Activated naive CD8-positive, alpha-beta T cell treated with anti-CD3 and anti-CD28 coated beads, Interleukin-2, amount 50 U/mL, for 24 hours (primary cell): ENCODE results near the gene MPRIP.
A peak's percentile ranks its signal among the peaks of the same experiment; 100 is the strongest.

Source experiments
- ATAC-seq: fragments of 150-1000 bp; cut with Tn5 transposase; one replicate; pipeline ENCODE4 v1.10.0; 2021
- DNase-seq: peaks from one replicate; pipeline ENCODE4 v3.0.0; 2021
- H3K27ac Mint-ChIP-seq: one replicate; pipeline ENCODE4 v1.8.0; 2021; ENCODE audit warnings: mild to moderate bottlenecking, mixed read lengths
- H3K27me3 Mint-ChIP-seq: one replicate; pipeline ENCODE4 v1.8.0; 2021; ENCODE audit warnings: mixed read lengths
- H3K36me3 Mint-ChIP-seq: one replicate; pipeline ENCODE4 v1.8.0; 2021; ENCODE audit warnings: low read depth, mixed read lengths
- H3K4me1 Mint-ChIP-seq: one replicate; pipeline ENCODE4 v1.8.0; 2021; ENCODE audit warnings: mixed read lengths
- H3K4me3 Mint-ChIP-seq: one replicate; pipeline ENCODE4 v1.8.0; 2021; ENCODE audit warnings: mild to moderate bottlenecking, moderate library complexity, mixed read lengths
- H3K9me3 Mint-ChIP-seq: one replicate; pipeline ENCODE4 v1.8.0; 2021; ENCODE audit warnings: mixed read lengths

Gene MPRIP

GRCh38 chr17:17167356-17167755, 125.1 kb downstream of the MPRIP start:
- H3K9me3 Mint-ChIP-seq, result no peaks in the 10 kb centered on the region
- peaks cover 19% of the 10 kb centered on the region for H3K36me3 Mint-ChIP-seq
- no peak overlapping the region for H3K4me3 Mint-ChIP-seq
- H3K27me3 Mint-ChIP-seq, result no peaks in the 10 kb centered on the region
- peaks cover 14% of the 10 kb centered on the region for H3K4me1 Mint-ChIP-seq
- ATAC-seq, result no peak
- DNase-seq, result no peak
- H3K27ac Mint-ChIP-seq, result no peak overlapping the region

- peaks cover 18% of the 10 kb centered on the region for H3K4me1 Mint-ChIP-seq
- ATAC-seq, result no peak
- no peak overlapping the region for H3K27ac Mint-ChIP-seq
- H3K36me3 Mint-ChIP-seq, result peaks cover 22% of the 10 kb centered on the region
- no peak overlapping the region for H3K4me3 Mint-ChIP-seq
- no peaks in the 10 kb centered on the region for H3K27me3 Mint-ChIP-seq
- no peak for DNase-seq
- no peaks in the 10 kb centered on the region for H3K9me3 Mint-ChIP-seq
Measured at GRCh38 chr17:17167986-17168385, 125.7 kb downstream of the MPRIP start.

- DNase-seq (no peak), ATAC-seq (no peak)
- Mint-ChIP-seq H3K4me3 (no peak overlapping the region), H3K36me3 (peaks cover 21% of the 10 kb centered on the region), H3K27me3 (no peaks in the 10 kb centered on the region), H3K9me3 (no peaks in the 10 kb centered on the region), H3K4me1 (peaks cover 20% of the 10 kb centered on the region), H3K27ac (no peak overlapping the region)
Measured at GRCh38 chr17:17168401-17168800, 126.1 kb downstream of the MPRIP start.

GRCh38 chr17:17169396-17169795, 127.1 kb downstream of the MPRIP start:
- Mint-ChIP-seq H3K27ac (no peak overlapping the region), H3K27me3 (no peaks in the 10 kb centered on the region), H3K9me3 (no peaks in the 10 kb centered on the region), H3K4me1 (peaks cover 22% of the 10 kb centered on the region), H3K4me3 (no peak overlapping the region), H3K36me3 (peaks cover 24% of the 10 kb centered on the region)
- no peak for ATAC-seq
- DNase-seq, result no peak

GRCh38 chr17:17170346-17170985, 128.2 kb downstream of the MPRIP start:
- H3K4me1 Mint-ChIP-seq, result peaks cover 28% of the 10 kb centered on the region
- H3K36me3 Mint-ChIP-seq, result peaks cover 19% of the 10 kb centered on the region

GRCh38 chr17:17171186-17171585, 128.9 kb downstream of the MPRIP start:
- Mint-ChIP-seq H3K4me1 (peaks cover 36% of the 10 kb centered on the region), H3K27me3 (no peaks in the 10 kb centered on the region)

More at GRCh38 chr17:17170346-17170985, 128.2 kb downstream of the MPRIP start:
- Mint-ChIP-seq H3K27me3 (no peaks in the 10 kb centered on the region), H3K27ac (no peak overlapping the region), H3K4me3 (no peak overlapping the region), H3K9me3 (no peaks in the 10 kb centered on the region)
- ATAC-seq, result no peak
- DNase-seq, result no peak

GRCh38 chr17:17172001-17172939, 130.0 kb downstream of the MPRIP start:
- Mint-ChIP-seq H3K4me3 (no peak overlapping the region), H3K9me3 (no peaks in the 10 kb centered on the region), H3K27me3 (no peaks in the 10 kb centered on the region), H3K27ac (no peak overlapping the region), H3K36me3 (peaks cover 20% of the 10 kb centered on the region), H3K4me1 (peaks cover 44% of the 10 kb centered on the region)
- DNase-seq (no peak), ATAC-seq (no peak)

More at GRCh38 chr17:17171186-17171585, 128.9 kb downstream of the MPRIP start:
- H3K9me3 Mint-ChIP-seq, result no peaks in the 10 kb centered on the region
- no peak overlapping the region for H3K4me3 Mint-ChIP-seq
- no peak overlapping the region for H3K27ac Mint-ChIP-seq
- no peak for ATAC-seq
- no peak for DNase-seq
- H3K36me3 Mint-ChIP-seq, result peaks cover 19% of the 10 kb centered on the region

- DNase-seq (no peak), ATAC-seq (no peak)
- Mint-ChIP-seq H3K9me3 (no peaks in the 10 kb centered on the region), H3K36me3 (peaks cover 24% of the 10 kb centered on the region), H3K27ac (no peak overlapping the region), H3K4me3 (no peak overlapping the region), H3K27me3 (no peaks in the 10 kb centered on the region), H3K4me1 (peaks cover 49% of the 10 kb centered on the region)
Measured at GRCh38 chr17:17172990-17173389, 130.7 kb downstream of the MPRIP start.

- DNase-seq (no peak), ATAC-seq (no peak)
- Mint-ChIP-seq H3K9me3 (no peaks in the 10 kb centered on the region), H3K36me3 (peaks cover 29% of the 10 kb centered on the region), H3K27me3 (no peaks in the 10 kb centered on the region), H3K27ac (no peak overlapping the region), H3K4me1 (peaks cover 58% of the 10 kb centered on the region), H3K4me3 (no peak overlapping the region)
Measured at GRCh38 chr17:17173921-17174320, 131.7 kb downstream of the MPRIP start.

GRCh38 chr17:17175340-17175739, 133.1 kb downstream of the MPRIP start:
- ATAC-seq (no peak), DNase-seq (no peak)
- Mint-ChIP-seq H3K4me3 (no peak overlapping the region), H3K27ac (no peak overlapping the region), H3K27me3 (no peaks in the 10 kb centered on the region), H3K36me3 (peaks cover 37% of the 10 kb centered on the region), H3K4me1 (peaks cover 69% of the 10 kb centered on the region), H3K9me3 (no peaks in the 10 kb centered on the region)

GRCh38 chr17:17175917-17176316, 133.7 kb downstream of the MPRIP start:
- Mint-ChIP-seq H3K27me3 (no peaks in the 10 kb centered on the region), H3K36me3 (peaks cover 43% of the 10 kb centered on the region), H3K4me3 (no peak overlapping the region), H3K4me1 (peaks cover 73% of the 10 kb centered on the region), H3K27ac (peak overlapping the region; percentile 57), H3K9me3 (no peaks in the 10 kb centered on the region)
- ATAC-seq (no peak), DNase-seq (no peak)

- peaks cover 41% of the 10 kb centered on the region for H3K36me3 Mint-ChIP-seq
- ATAC-seq (no peak), DNase-seq (no peak)
- no peak overlapping the region for H3K4me3 Mint-ChIP-seq
- H3K27ac Mint-ChIP-seq, result peak overlapping the region; percentile 57
- no peaks in the 10 kb centered on the region for H3K27me3 Mint-ChIP-seq
- peaks cover 72% of the 10 kb centered on the region for H3K4me1 Mint-ChIP-seq
- H3K9me3 Mint-ChIP-seq, result no peaks in the 10 kb centered on the region
Measured at GRCh38 chr17:17176341-17176740, 134.1 kb downstream of the MPRIP start.

- H3K27ac Mint-ChIP-seq, result peak overlapping the region; percentile 63
- H3K27me3 Mint-ChIP-seq, result no peaks in the 10 kb centered on the region
- no peak for ATAC-seq
- peaks cover 39% of the 10 kb centered on the region for H3K36me3 Mint-ChIP-seq
- no peak overlapping the region for H3K4me3 Mint-ChIP-seq
- DNase-seq, result no peak
- no peaks in the 10 kb centered on the region for H3K9me3 Mint-ChIP-seq
- peaks cover 77% of the 10 kb centered on the region for H3K4me1 Mint-ChIP-seq
Measured at GRCh38 chr17:17177176-17177575, 134.9 kb downstream of the MPRIP start.

- DNase-seq (no peak), ATAC-seq (peak; percentile 80)
- H3K4me1 Mint-ChIP-seq, result peaks cover 86% of the 10 kb centered on the region
- peak overlapping the region; percentile 71 for H3K27ac Mint-ChIP-seq
- peaks cover 36% of the 10 kb centered on the region for H3K36me3 Mint-ChIP-seq
- H3K4me3 Mint-ChIP-seq, result peak overlapping the region; percentile 16
- no peaks in the 10 kb centered on the region for H3K27me3 Mint-ChIP-seq
- H3K9me3 Mint-ChIP-seq, result no peaks in the 10 kb centered on the region
Measured at GRCh38 chr17:17179371-17179827, 137.1 kb downstream of the MPRIP start.

- Mint-ChIP-seq H3K27me3 (no peaks in the 10 kb centered on the region), H3K9me3 (no peaks in the 10 kb centered on the region), H3K4me3 (no peak overlapping the region), H3K36me3 (peaks cover 39% of the 10 kb centered on the region), H3K4me1 (peaks cover 89% of the 10 kb centered on the region), H3K27ac (peak overlapping the region; percentile 24)
- DNase-seq (no peak), ATAC-seq (no peak)
Measured at GRCh38 chr17:17180141-17180603, 137.9 kb downstream of the MPRIP start.
